Keratinocyte (primary cell): ENCODE results near the gene TRIM63. TPM values are rescaled to one million over a fixed set of nuclear protein-coding genes. Genes with fewer than 3 reads are reported as not detected.

ENCODE experiments used
- DNase-seq: peaks from one replicate; pipeline ENCODE4 v3.0.0-alpha.2; 2011; ENCODE audit warnings: low read depth, missing footprints, low spot score
- FAIRE-seq: peaks from 2 replicates; lab custom pipeline; 2011; peaks lifted over from hg19 to GRCh38; lab: Jason Lieb, UNC
- H2AFZ ChIP-seq: 2 replicates; pipeline ENCODE4 v1.6.0; 2012; ENCODE audit warnings: low read length, control low read depth, inconsistent platforms; ENCODE audit not compliant: control insufficient read depth
- H3K27ac ChIP-seq: 2 replicates; pipeline ENCODE4 v1.5.1; 2011; ENCODE audit warnings: low read length; ENCODE audit not compliant: control insufficient read depth, insufficient read depth
- H3K27me3 ChIP-seq: 3 replicates; pipeline ENCODE4 v1.6.0; 2011; ENCODE audit warnings: low read length; ENCODE audit not compliant: control insufficient read depth, insufficient read depth; ENCODE audit errors: extremely low read depth
- H3K36me3 ChIP-seq, 2 experiments: 2 replicates in 1 of 2; 3 replicates in 1 of 2; pipeline ENCODE4 v1.5.1; 2011; ENCODE audit warnings: low read length in 2 of 2, mild to moderate bottlenecking in 1 of 2; ENCODE audit not compliant: control insufficient read depth in 2 of 2, insufficient read depth in 2 of 2; ENCODE audit errors: extremely low read depth in 1 of 2
- H3K4me1 ChIP-seq: 3 replicates; pipeline ENCODE4 v1.5.1; 2011; ENCODE audit warnings: low read length; ENCODE audit not compliant: control insufficient read depth, insufficient read depth; ENCODE audit errors: extremely low read depth
- H3K4me2 ChIP-seq: 3 replicates; pipeline ENCODE4 v1.6.0; 2011; ENCODE audit warnings: low read depth, low read length; ENCODE audit not compliant: control insufficient read depth, insufficient read depth; ENCODE audit errors: extremely low read depth
- H3K4me3 ChIP-seq, 3 experiments: fragments of 200-600 bp in 1 of 3; sonication (generic) in 1 of 3; 2 replicates in 2 of 3; 3 replicates in 1 of 3; pipeline ENCODE4 v1.5.1; 2011 to 2016; ENCODE audit warnings: low read length in 3 of 3, mild to moderate bottlenecking in 3 of 3, control low read depth in 2 of 3, inconsistent platforms in 1 of 3, low read depth in 1 of 3, mixed read lengths in 1 of 3, mixed run types in 1 of 3, moderate library complexity in 1 of 3; ENCODE audit not compliant: control insufficient read depth in 2 of 3, insufficient read depth in 2 of 3; ENCODE audit errors: extremely low read depth in 1 of 3
- H3K79me2 ChIP-seq: 2 replicates; pipeline ENCODE4 v1.6.0; 2012; ENCODE audit warnings: low read length; ENCODE audit not compliant: control insufficient read depth, insufficient read depth
- H3K9ac ChIP-seq: 3 replicates; pipeline ENCODE4 v1.6.0; 2011; ENCODE audit warnings: low read length; ENCODE audit not compliant: control insufficient read depth, insufficient read depth; ENCODE audit errors: extremely low read depth
- H3K9me1 ChIP-seq: 3 replicates; pipeline ENCODE4 v1.6.0; 2011; ENCODE audit warnings: low read length; ENCODE audit not compliant: control insufficient read depth, insufficient read depth; ENCODE audit errors: extremely low read depth
- H3K9me3 ChIP-seq: 2 replicates; pipeline ENCODE4 v1.5.1; 2012; ENCODE audit warnings: low read depth, low read length; ENCODE audit not compliant: control insufficient read depth
- H4K20me1 ChIP-seq: 3 replicates; pipeline ENCODE4 v1.6.0; 2011; ENCODE audit warnings: low read length; ENCODE audit not compliant: control insufficient read depth, insufficient read depth; ENCODE audit errors: extremely low read depth
- CTCF ChIP-seq, 3 experiments: IDR thresholded peaks in 1 of 3; conservative IDR thresholded peaks in 1 of 3; optimal IDR thresholded peaks in 1 of 3; 2 replicates in 2 of 3; 3 replicates in 1 of 3; pipeline versions ENCODE3 to v1.5.1; 2011; ENCODE audit warnings: low read length in 3 of 3, mild to moderate bottlenecking in 3 of 3, moderate library complexity in 2 of 3, control low read depth in 1 of 3, inconsistent platforms in 1 of 3; ENCODE audit not compliant: insufficient read depth in 2 of 3; ENCODE audit errors: extremely low read depth in 1 of 3
- EZH2 ChIP-seq: IDR thresholded peaks from one replicate; pipeline ENCODE4 v1.6.1; 2012; ENCODE audit warnings: inconsistent platforms, mild to moderate bottlenecking, low read length, moderate library complexity
- dilution Hi-C: fragments of 300-500 bp; cut with MboI; formaldehyde crosslinking; loops from one replicate; pipeline ENCODE4 v1.7.0; 2020; ENCODE audit warnings: low sequenced_read_pairs; ENCODE audit not compliant: extremely low pct_ligation_motif_present
- polyA plus RNA-seq, 5 experiments: library from polyadenylated mRNA; depleted of rRNA in 3 of 5; stranded (reverse) in 3 of 5; stranded (forward) in 1 of 5; unstranded in 1 of 5; fragments of >200 nt; gene quantifications; 1 replicate in 1 of 5; 2 replicates in 3 of 5; 3 replicates in 1 of 5; pipeline versions ENCODE4 v1.2.1 to v1.2.3, GENCODE V29; 2011 to 2012; ENCODE audit warnings: missing spikeins in 2 of 5, low read depth in 1 of 5, low replicate concordance in 1 of 5

The TRIM63 gene
- polyA plus RNA-seq, 1 donor (not counting 4 experiments of a cell fraction or from before 2014, with no cell fraction given): not detected

DNA sequence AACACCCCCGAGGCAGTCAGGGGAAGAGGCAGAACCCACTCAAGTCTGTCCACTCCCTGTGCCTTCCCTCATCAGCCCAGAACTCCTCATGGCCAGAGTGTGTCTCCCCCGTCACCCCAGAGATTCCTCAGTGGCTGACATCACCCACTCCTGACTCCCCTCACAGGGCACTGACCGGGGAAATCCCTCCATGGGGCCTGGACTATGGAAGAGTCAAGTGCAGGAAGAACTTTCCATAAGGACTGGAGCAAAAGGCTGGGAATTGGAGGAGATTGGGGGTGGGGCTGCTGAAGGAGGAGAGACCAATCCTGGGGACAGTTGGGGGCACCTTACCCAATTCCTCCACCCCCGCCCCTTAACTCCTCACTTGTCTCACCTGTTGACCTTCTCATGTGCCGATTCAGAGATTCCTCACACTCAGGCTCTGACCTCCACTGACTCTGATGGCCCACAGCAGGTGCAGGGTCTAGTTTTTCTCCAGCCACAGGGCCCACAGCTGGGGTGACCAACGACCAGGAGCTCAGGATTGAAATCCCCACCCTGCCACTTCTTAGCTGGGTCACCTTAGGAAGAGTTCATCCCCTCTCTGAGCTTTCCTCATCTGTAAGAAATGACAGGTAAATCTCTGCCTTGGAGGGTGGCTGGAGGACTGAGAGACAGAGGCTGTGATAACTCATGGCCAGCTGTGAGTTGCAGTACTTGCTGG lies 46.3 kb downstream of the TRIM63 start:
- DNase-seq: no peak
- Histone ChIP-seq H2AFZ (no peak overlapping the region), H3K27me3 (no peaks in the 10 kb centered on the region), H3K36me3 (no peaks in the 10 kb centered on the region), H3K4me2 (no peak overlapping the region), H3K4me3 (no peak overlapping the region), H3K4me1 (peaks cover 13% of the 10 kb centered on the region), H4K20me1 (no peaks in the 10 kb centered on the region), H3K9me1 (no peaks in the 10 kb centered on the region), H3K79me2 (no peaks in the 10 kb centered on the region), H3K9ac (no peak overlapping the region), H3K9me3 (no peaks in the 10 kb centered on the region), H3K27ac (no peak overlapping the region)
- dilution Hi-C loops: no loop called here
- no peak for TF ChIP-seq CTCF (optimal IDR thresholded peaks at IDR 0.05 in 1 of 3, IDR thresholded peaks at IDR 0.05 in 1 of 3, conservative IDR thresholded peaks at IDR 0.05 in 1 of 3; ENCODE audit: extremely low read depth in 1 of 3, insufficient read depth in 2 of 3, low read length in 3 of 3)
- TF ChIP-seq EZH2: no peak
- no peak for FAIRE-seq

DNA sequence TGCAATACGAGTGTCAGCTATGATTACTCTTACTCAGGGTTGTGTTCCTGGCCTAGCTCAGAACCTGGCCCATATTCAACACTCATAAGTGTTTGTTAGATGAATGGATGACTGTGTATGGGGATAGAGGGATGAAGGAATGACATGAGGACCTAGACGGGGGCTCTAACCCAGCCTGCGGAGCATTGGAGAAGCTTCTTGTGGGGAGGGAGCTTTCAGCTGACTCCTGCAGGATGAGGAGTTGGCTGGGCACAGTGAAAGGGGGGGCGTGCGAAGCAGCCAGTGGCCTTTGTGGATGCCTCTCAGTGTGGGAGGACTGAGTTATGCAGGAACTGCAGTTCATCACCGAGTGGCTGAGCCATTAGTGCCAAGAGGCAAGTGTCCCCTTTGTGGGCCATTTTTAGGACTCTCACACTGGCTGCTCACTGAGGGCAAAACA lies 47.1 kb downstream of the TRIM63 start:
- TF ChIP-seq CTCF (optimal IDR thresholded peaks at IDR 0.05 in 1 of 3, IDR thresholded peaks at IDR 0.05 in 1 of 3, conservative IDR thresholded peaks at IDR 0.05 in 1 of 3; ENCODE audit: extremely low read depth in 1 of 3, insufficient read depth in 2 of 3, low read length in 3 of 3) (no peak), EZH2 (no peak)
- Histone ChIP-seq H2AFZ (no peak overlapping the region), H3K27me3 (no peaks in the 10 kb centered on the region), H3K4me1 (peaks cover 13% of the 10 kb centered on the region), H3K9me1 (no peaks in the 10 kb centered on the region), H3K4me3 (no peak overlapping the region), H3K9ac (no peak overlapping the region), H4K20me1 (no peaks in the 10 kb centered on the region), H3K27ac (no peak overlapping the region), H3K9me3 (no peaks in the 10 kb centered on the region), H3K4me2 (no peak overlapping the region), H3K36me3 (no peaks in the 10 kb centered on the region), H3K79me2 (no peaks in the 10 kb centered on the region)
- DNase-seq (no peak), FAIRE-seq (no peak)
- dilution Hi-C loops: no loop called here
